Neural progenitor cell (in vitro differentiated cells): ENCODE measurements around the gene IL33.

Experiments
- CTCF ChIP-seq: fragments of 200-600 bp; sonication (generic); IDR thresholded peaks from 2 replicates; pipeline ENCODE4 v1.5.1; 2017; ENCODE audit warnings: antibody characterized with exemption, mild to moderate bottlenecking
- EZH2phosphoT487 ChIP-seq: fragments of 200-600 bp; sonication (generic); IDR thresholded peaks from 2 replicates; pipeline ENCODE4 v1.6.1; 2017; ENCODE audit warnings: antibody characterized with exemption

GRCh38 chr9:6237267-6237666 lies 21.7 kb downstream of the IL33 start:
- TF ChIP-seq CTCF (no peak), EZH2phosphoT487 (no peak)
